SK-N-SH (cell line): ENCODE results near the gene EML3. TPM values are rescaled to one million over a fixed set of nuclear protein-coding genes. Genes with fewer than 3 reads are reported as not detected.
A peak's percentile ranks its signal among the peaks of the same experiment; 100 is the strongest.

Experiments
- CTCF ChIA-PET: fragments of 300-600, 350-600 bp; formaldehyde crosslinking; extraction: SDS; loops from one replicate; lab custom pipeline; 2021; lab: Yijun Ruan, JAX
- POLR2A ChIA-PET: fragments of 350-600 bp; sonication (Branson Sonifier 250); formaldehyde crosslinking; extraction: SDS; loops from one replicate; lab custom pipeline; 2020; ENCODE audit warnings: antibody characterized with exemption, inconsistent platforms; lab: Yijun Ruan, JAX
- DNase-seq: peaks from one replicate; pipeline ENCODE4 v3.0.0; 2012
- H2AFZ ChIP-seq: fragments of 200-600 bp; sonication (generic); 2 replicates; pipeline ENCODE4 v1.8.1; 2016; ENCODE audit warnings: antibody characterized with exemption, mild to moderate bottlenecking, low read depth
- H3F3A ChIP-seq: fragments of 200-600 bp; sonication (generic); replicated peaks from 2 replicates; pipeline ENCODE3; 2016; ENCODE audit warnings: antibody characterized with exemption, mild to moderate bottlenecking; ENCODE audit not compliant: insufficient read depth
- H3K27ac ChIP-seq, 2 experiments: fragments of 200-500 bp in 1 of 2; fragments of 200-600 bp in 1 of 2; sonication (Bioruptor generic) in 1 of 2; sonication (generic), shearing (Covaris generic) in 1 of 2; 2 replicates each; pipeline versions ENCODE4 v1.5.1 to v1.6.1; 2014 to 2016; ENCODE audit warnings: low read depth in 2 of 2, inconsistent platforms in 1 of 2, low read length in 1 of 2, mild to moderate bottlenecking in 1 of 2, mixed read lengths in 1 of 2
- H3K27me3 ChIP-seq: fragments of 200-600 bp; sonication (generic), shearing (Covaris generic); 2 replicates; pipeline ENCODE4 v1.6.1; 2016; ENCODE audit warnings: mixed run types; ENCODE audit not compliant: insufficient read depth
- H3K36me3 ChIP-seq, 2 experiments: fragments of 200-500 bp in 1 of 2; fragments of 200-600 bp in 1 of 2; sonication (Bioruptor generic) in 1 of 2; sonication (generic) in 1 of 2; replicated peaks in 1 of 2; 2 replicates each; pipeline versions ENCODE3 to v1.5.1; 2014 to 2016; ENCODE audit warnings: low read length in 1 of 2, mild to moderate bottlenecking in 1 of 2; ENCODE audit not compliant: insufficient read depth in 2 of 2, control insufficient read depth in 1 of 2
- H3K4me1 ChIP-seq, 2 experiments: fragments of 200-500 bp in 1 of 2; fragments of 200-600 bp in 1 of 2; sonication (Bioruptor generic) in 1 of 2; sonication (generic), shearing (Covaris generic) in 1 of 2; 2 replicates each; pipeline versions ENCODE4 v1.5.1 to v1.6.1; 2014 to 2016; ENCODE audit warnings: low read depth in 1 of 2, low read length in 1 of 2, mixed run types in 1 of 2; ENCODE audit not compliant: insufficient read depth in 2 of 2, control insufficient read depth in 1 of 2
- H3K4me2 ChIP-seq: fragments of 200-600 bp; sonication (generic), shearing (Covaris generic); 2 replicates; pipeline ENCODE4 v1.6.1; 2017; ENCODE audit warnings: mixed run types
- H3K4me3 ChIP-seq, 2 experiments: fragments of 200-500 bp in 1 of 2; fragments of 200-600 bp in 1 of 2; sonication (Bioruptor generic) in 1 of 2; sonication (generic), shearing (Covaris generic) in 1 of 2; 2 replicates each; pipeline versions ENCODE4 v1.5.1 to v1.8.1; 2014 to 2016; ENCODE audit warnings: low read depth in 2 of 2, inconsistent platforms in 1 of 2, low read length in 1 of 2, mild to moderate bottlenecking in 1 of 2, mixed read lengths in 1 of 2, moderate library complexity in 1 of 2
- H3K79me2 ChIP-seq: fragments of 200-600 bp; sonication (generic); 2 replicates; pipeline ENCODE4 v1.8.1; 2017; ENCODE audit warnings: mild to moderate bottlenecking; ENCODE audit not compliant: insufficient read depth
- H3K9ac ChIP-seq: fragments of 200-600 bp; sonication (generic); 2 replicates; pipeline ENCODE4 v1.6.1; 2017; ENCODE audit warnings: mixed run types
- H3K9me2 ChIP-seq: fragments of 200-600 bp; sonication (generic); 2 replicates; pipeline ENCODE4 v1.6.1; 2017; ENCODE audit warnings: mixed run types
- H3K9me3 ChIP-seq: fragments of 200-600 bp; sonication (generic); 2 replicates; pipeline ENCODE4 v1.6.1; 2017; ENCODE audit warnings: mixed run types, mild to moderate bottlenecking, moderate library complexity
- H4K20me1 ChIP-seq: fragments of 200-600 bp; sonication (generic); 2 replicates; pipeline ENCODE4 v1.6.1; 2017; ENCODE audit warnings: mild to moderate bottlenecking, mixed run types; ENCODE audit not compliant: insufficient read depth
- CHD2 ChIP-seq: fragments of 150-350 bp; IDR thresholded peaks from 2 replicates; pipeline ENCODE4 v1.6.1; 2018; ENCODE audit warnings: low read length; ENCODE audit not compliant: partially characterized antibody
- ELF1 ChIP-seq: IDR thresholded peaks from 2 replicates; pipeline ENCODE4 v1.4.0; 2012
- EP300 ChIP-seq, 2 experiments: IDR thresholded peaks; 2 replicates each; pipeline versions ENCODE4 v1.4.0 to v1.6.1; 2012; ENCODE audit warnings: borderline replicate concordance in 1 of 2, low read depth in 1 of 2, low read length in 1 of 2
- MAX ChIP-seq: IDR thresholded peaks from 2 replicates; pipeline ENCODE4 v1.4.0; 2012; ENCODE audit warnings: low read depth
- MEF2A ChIP-seq: IDR thresholded peaks from 2 replicates; pipeline ENCODE4 v1.4.0; 2012; ENCODE audit warnings: low read depth, borderline replicate concordance
- MXI1 ChIP-seq: IDR thresholded peaks from 2 replicates; pipeline ENCODE4 v1.6.1; 2012; ENCODE audit warnings: mild to moderate bottlenecking, low read depth, low read length, improper control_type of control experiment
- NFIC ChIP-seq: IDR thresholded peaks from 2 replicates; pipeline ENCODE4 v1.4.0; 2012; ENCODE audit warnings: borderline replicate concordance
- PBX3 ChIP-seq: IDR thresholded peaks from 2 replicates; pipeline ENCODE4; 2012
- POLR2AphosphoS5 ChIP-seq: IDR thresholded peaks from 2 replicates; pipeline ENCODE4 v1.6.1; 2012; ENCODE audit warnings: low read depth, low read length
- RFX5 ChIP-seq: IDR thresholded peaks from 2 replicates; pipeline ENCODE4 v1.6.1; 2012; ENCODE audit warnings: mild to moderate bottlenecking, improper control_type of control experiment, low read length
- TAF1 ChIP-seq: IDR thresholded peaks from 2 replicates; pipeline ENCODE4 v1.6.1; 2012; ENCODE audit warnings: low read depth, mild to moderate bottlenecking, low read length, moderate library complexity, borderline replicate concordance
- TEAD4 ChIP-seq: IDR thresholded peaks from 2 replicates; pipeline ENCODE4 v1.4.0; 2012; ENCODE audit warnings: mild to moderate bottlenecking, borderline replicate concordance; ENCODE audit not compliant: insufficient read depth
- YY1 ChIP-seq: IDR thresholded peaks from 2 replicates; pipeline ENCODE4 v1.4.0; 2012; ENCODE audit warnings: low read depth, mild to moderate bottlenecking
- WGBS: methylation state at CpG from one replicate; pipeline ENCODE4 v1.1.6; 2017; ENCODE audit warnings: low lambda C conversion rate; 5-methylcytosine and 5-hydroxymethylcytosine counted together
- polyA plus RNA-seq, 3 experiments: library from polyadenylated mRNA; depleted of rRNA; stranded (reverse); fragments of >200 nt; gene quantifications; 2 replicates each; pipeline ENCODE4 v1.2.3, GENCODE V29; 2012
- TF ChIP-seq, protein P1 (sequence below): IDR thresholded peaks from 2 replicates; pipeline ENCODE4 v1.4.0; 2012; ENCODE audit warnings: low read depth, borderline replicate concordance

Gene EML3
- polyA plus RNA-seq, 1 of the 3 experiments (the other 2 are of a cell fraction), result 43.0 TPM

GRCh38 chr11:62601372-62602140 lies 11.0 kb downstream of the EML3 start, which contains the start of gene MTA2:
Gene MTA2, minus strand, starts transcription at chr11:62601865. Its CDS starts 415 bp downstream, at chr11:62601450.
- peak; percentile 97 for DNase-seq
- under 1% methylated on average over 26 of the region's 83 CpGs for WGBS
- Histone ChIP-seq H4K20me1 (no peaks in the 10 kb centered on the region), H3K27ac (peak within 1 kb of the TSS; percentile 87 to 93), H3K9me3 (no peaks in the 10 kb centered on the region), H3K9me2 (no peaks in the 10 kb centered on the region), H3K36me3 (peaks cover 34 to 35% of the 10 kb centered on the region in 2 experiments), H3K4me2 (peak within 1 kb of the TSS; percentile 95), H3K9ac (peak within 1 kb of the TSS; percentile 99), H3K4me1 (peaks cover 12 to 23% of the 10 kb centered on the region in 2 experiments; a peak in 3 of 4 replicates), H2AFZ (peak within 1 kb of the TSS; percentile 75; the same call in 1 of the 2 replicates), H3K79me2 (peaks cover 50% of the 10 kb centered on the region), H3K4me3 (peak within 1 kb of the TSS; percentile 70 to 96), H3F3A (peaks cover 18% of the 10 kb centered on the region), H3K27me3 (no peaks in the 10 kb centered on the region)
- CTCF ChIA-PET, result interaction anchor here (0.6 to 3.2 kb wide), 3 partner anchors 9 to 396 kb away, joined by 3 to 23 read pairs (median 11); partner anchors contain the start of genes EML3, ROM1 and TUT1
- TF ChIP-seq NFIC, result no peak
- no peak for TF ChIP-seq RFX5
- TF ChIP-seq ELF1, result peak; percentile 5; the same call in 1 of the 2 replicates
- no peak for TF ChIP-seq EP300 (IDR thresholded peaks at IDR 0.05; ENCODE audit: borderline replicate concordance in 1 of 2, low read depth in 1 of 2, low read length in 1 of 2)
- TF ChIP-seq YY1, result 0 out of 2 replicates have a peak, but pooled peaks have one; percentile 46
- TF ChIP-seq MEF2A, result no peak
- TF ChIP-seq MXI1, result peak; percentile 51
- TF ChIP-seq TEAD4, result no peak
- TF ChIP-seq, protein P1, sequence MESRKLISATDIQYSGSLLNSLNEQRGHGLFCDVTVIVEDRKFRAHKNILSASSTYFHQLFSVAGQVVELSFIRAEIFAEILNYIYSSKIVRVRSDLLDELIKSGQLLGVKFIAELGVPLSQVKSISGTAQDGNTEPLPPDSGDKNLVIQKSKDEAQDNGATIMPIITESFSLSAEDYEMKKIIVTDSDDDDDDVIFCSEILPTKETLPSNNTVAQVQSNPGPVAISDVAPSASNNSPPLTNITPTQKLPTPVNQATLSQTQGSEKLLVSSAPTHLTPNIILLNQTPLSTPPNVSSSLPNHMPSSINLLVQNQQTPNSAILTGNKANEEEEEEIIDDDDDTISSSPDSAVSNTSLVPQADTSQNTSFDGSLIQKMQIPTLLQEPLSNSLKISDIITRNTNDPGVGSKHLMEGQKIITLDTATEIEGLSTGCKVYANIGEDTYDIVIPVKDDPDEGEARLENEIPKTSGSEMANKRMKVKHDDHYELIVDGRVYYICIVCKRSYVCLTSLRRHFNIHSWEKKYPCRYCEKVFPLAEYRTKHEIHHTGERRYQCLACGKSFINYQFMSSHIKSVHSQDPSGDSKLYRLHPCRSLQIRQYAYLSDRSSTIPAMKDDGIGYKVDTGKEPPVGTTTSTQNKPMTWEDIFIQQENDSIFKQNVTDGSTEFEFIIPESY, result 0 out of 2 replicates have a peak, but pooled peaks have one; percentile 17
- peak; percentile 17 for TF ChIP-seq PBX3
- peak; percentile 81 for TF ChIP-seq POLR2AphosphoS5
- peak; percentile 27 for TF ChIP-seq CHD2
- peak; percentile 82 for TF ChIP-seq MAX
- peak; percentile 10; the same call in 1 of the 2 replicates for TF ChIP-seq TAF1
- POLR2A ChIA-PET, result interaction anchor here (0.6 to 4.2 kb wide), 12 partner anchors 9 to 240 kb away, joined by 3 to 59 read pairs (median 5); partner anchors contain the start of genes B3GAT3, C11orf98, CSKMT and EEF1G
